Measurements from ENCODE around the gene TRIM36. TPM values are rescaled to one million over a fixed set of nuclear protein-coding genes. Genes with fewer than 3 reads are reported as not detected.

The TRIM36 gene
- total RNA-seq, 1 experiment from 2014 or later: 12.6 TPM

- no peak overlapping the region for H2AFZ ChIP-seq (ENCODE audit: low read depth, low read length, poor library complexity, severe bottlenecking)
- H3K9ac ChIP-seq (ENCODE audit: low read length): no peak overlapping the region
- no peak overlapping the region for H3K4me2 ChIP-seq (ENCODE audit: low read length)
- intact Hi-C loops (cut with micrococcal nuclease): no loop called here
- no peaks in the 10 kb centered on the region for H3K27me3 ChIP-seq (ENCODE audit: insufficient read depth, low read length)
- TF ChIP-seq MAX (IDR thresholded peaks at IDR 0.05): no peak
- no peak overlapping the region for H3K4me3 ChIP-seq (replicated peaks in 1 of 2; ENCODE audit: low read depth in 1 of 2, low read length in 2 of 2)
- H3K4me1 ChIP-seq (ENCODE audit: control insufficient read depth in 1 of 2, insufficient read depth in 2 of 2, low read length in 2 of 2): peaks cover 0 to 5% of the 10 kb centered on the region in 2 experiments; a peak in 2 of 4 replicates
- ChIA-PET CTCF (no interaction called here), RAD21 (ENCODE audit: low non-redundant PET in 1 of 2, low total read pairs in 2 of 2, uncharacterized antibody in 2 of 2, unreplicated experiment in 2 of 2) (no interaction called here), POLR2A (no interaction called here)
- BruUV-seq (replicated peaks): no TSS peak
- no peaks in the 10 kb centered on the region for H3K36me3 ChIP-seq (ENCODE audit: control insufficient read depth in 1 of 2, insufficient read depth in 2 of 2, low read length in 2 of 2)
- no peak for DNase-seq (ENCODE audit: low read depth, low spot score)
- no peak overlapping the region for H3K27ac ChIP-seq (ENCODE audit: low read depth, low read length)
- no peaks in the 10 kb centered on the region for H3K9me3 ChIP-seq (ENCODE audit: control insufficient read depth in 1 of 2, insufficient read depth in 1 of 2, low read depth in 1 of 2, low read length in 2 of 2)
- H3K9me2 ChIP-seq (ENCODE audit: insufficient read depth): no peaks in the 10 kb centered on the region
- ATAC-seq: no peak
- no peaks in the 10 kb centered on the region for H4K20me1 ChIP-seq (ENCODE audit: insufficient read depth)
- H3K79me2 ChIP-seq (ENCODE audit: insufficient read depth, low read length): no peaks in the 10 kb centered on the region
Observed at GRCh38 chr5:115184770-115185169, 15.1 kb upstream of the TRIM36 start.

GRCh38 chr5:115181757-115182156, 12.0 kb upstream of the TRIM36 start:
- no peak overlapping the region for H3K4me2 ChIP-seq (ENCODE audit: low read length)
- peaks cover 0 to 1% of the 10 kb centered on the region in 2 experiments; a peak in 2 of 4 replicates for H3K4me1 ChIP-seq (ENCODE audit: control insufficient read depth in 1 of 2, insufficient read depth in 2 of 2, low read length in 2 of 2)
- no peaks in the 10 kb centered on the region for H3K79me2 ChIP-seq (ENCODE audit: insufficient read depth, low read length)
- no peaks in the 10 kb centered on the region for H3K9me3 ChIP-seq (ENCODE audit: control insufficient read depth in 1 of 2, insufficient read depth in 1 of 2, low read depth in 1 of 2, low read length in 2 of 2)
- H2AFZ ChIP-seq (ENCODE audit: low read depth, low read length, poor library complexity, severe bottlenecking): no peak overlapping the region
- no peak overlapping the region for H3K9ac ChIP-seq (ENCODE audit: low read length)
- intact Hi-C loops (cut with micrococcal nuclease): no loop called here
- no peak overlapping the region for H3K4me3 ChIP-seq (replicated peaks in 1 of 2; ENCODE audit: low read depth in 1 of 2, low read length in 2 of 2)
- CTCF ChIA-PET: no interaction called here
- TF ChIP-seq ELF1 (IDR thresholded peaks at IDR 0.05; ENCODE audit: borderline replicate concordance, low read depth) (no peak), CEBPB (IDR thresholded peaks at IDR 0.05; ENCODE audit: low read depth) (no peak), ZNF274 (IDR thresholded peaks at IDR 0.05; ENCODE audit: low read depth, low read length) (no peak), EZH2phosphoT487 (IDR thresholded peaks at IDR 0.05; ENCODE audit: borderline replicate concordance) (no peak), POLR2A (IDR thresholded peaks at IDR 0.05; ENCODE audit: borderline replicate concordance, extremely low read depth, insufficient read depth, insufficient read length) (no peak), JUND (IDR thresholded peaks at IDR 0.05) (no peak), FOSL1 (IDR thresholded peaks at IDR 0.05; ENCODE audit: low read depth) (no peak), CTCF (IDR thresholded peaks at IDR 0.05 in 2 of 3, conservative IDR thresholded peaks at IDR 0.05 in 1 of 3; ENCODE audit: borderline replicate concordance in 1 of 3, insufficient read depth in 1 of 3, low read depth in 2 of 3, low read length in 2 of 3) (no peak), EZH2 (IDR thresholded peaks at IDR 0.05) (no peak), CBX3 (IDR thresholded peaks at IDR 0.05; ENCODE audit: low read depth) (no peak), SP1 (IDR thresholded peaks at IDR 0.05; ENCODE audit: low read depth) (no peak), SIN3A (IDR thresholded peaks at IDR 0.05; ENCODE audit: low read depth) (no peak)
- no peak overlapping the region for H3K27ac ChIP-seq (ENCODE audit: low read depth, low read length)
- POLR2A ChIA-PET: no interaction called here
- H4K20me1 ChIP-seq (ENCODE audit: insufficient read depth): no peaks in the 10 kb centered on the region
- no peaks in the 10 kb centered on the region for H3K9me2 ChIP-seq (ENCODE audit: insufficient read depth)
- RAD21 ChIA-PET (ENCODE audit: low non-redundant PET in 1 of 2, low total read pairs in 2 of 2, uncharacterized antibody in 2 of 2, unreplicated experiment in 2 of 2): no interaction called here
- no peaks in the 10 kb centered on the region for H3K36me3 ChIP-seq (ENCODE audit: control insufficient read depth in 1 of 2, insufficient read depth in 2 of 2, low read length in 2 of 2)
- BruUV-seq (replicated peaks): no TSS peak
- H3K27me3 ChIP-seq (ENCODE audit: insufficient read depth, low read length): no peaks in the 10 kb centered on the region
- DNase-seq (ENCODE audit: low read depth, low spot score): no peak
- ATAC-seq: no peak
